ENCODE results near the gene USP9Y. TPM values are rescaled to one million over a fixed set of nuclear protein-coding genes. Genes with fewer than 3 reads are reported as not detected.

The USP9Y gene
- total RNA-seq, 2 experiments from 2014 or later = 33.2 to 36.0 TPM

- Mint-ChIP-seq H3K4me1 (peaks cover 1% of the 10 kb centered on the region), H3K36me3 (peaks cover 21% of the 10 kb centered on the region), H3K27ac (no peak overlapping the region), H3K9me3 (no peaks in the 10 kb centered on the region), H3K4me3 (no peak overlapping the region), H3K27me3 (no peaks in the 10 kb centered on the region)
- DNase-seq (no peak), ATAC-seq (ENCODE audit: low read depth) (no peak)
- POLR2A ChIA-PET = no interaction called here
These were observed 32.6 kb downstream of the USP9Y start for GRCh38 chrY:12733625-12734024.

- no peak for DNase-seq
- POLR2A ChIA-PET = no interaction called here
- no peak overlapping the region for H3K4me3 Mint-ChIP-seq
- no peak overlapping the region for H3K27ac Mint-ChIP-seq
- H3K9me3 Mint-ChIP-seq = no peaks in the 10 kb centered on the region
- H3K4me1 Mint-ChIP-seq = peaks cover 1% of the 10 kb centered on the region
- no peak for ATAC-seq (ENCODE audit: low read depth)
- H3K27me3 Mint-ChIP-seq = no peaks in the 10 kb centered on the region
- H3K36me3 Mint-ChIP-seq = peaks cover 20% of the 10 kb centered on the region
These were observed 33.0 kb downstream of the USP9Y start for GRCh38 chrY:12734051-12734450.

GRCh38 chrY:12741414-12741813, 40.4 kb downstream of the USP9Y start:
- H3K4me3 Mint-ChIP-seq = no peak overlapping the region
- no peak overlapping the region for H3K27ac Mint-ChIP-seq
- POLR2A ChIA-PET = no interaction called here
- no peaks in the 10 kb centered on the region for H3K9me3 Mint-ChIP-seq
- H3K4me1 Mint-ChIP-seq = no peaks in the 10 kb centered on the region
- H3K36me3 Mint-ChIP-seq = peaks cover 15% of the 10 kb centered on the region
- no peak for ATAC-seq (ENCODE audit: low read depth)
- H3K27me3 Mint-ChIP-seq = no peaks in the 10 kb centered on the region
- DNase-seq = no peak

- DNase-seq = no peak
- no peaks in the 10 kb centered on the region for H3K4me1 Mint-ChIP-seq
- H3K27me3 Mint-ChIP-seq = no peaks in the 10 kb centered on the region
- H3K9me3 Mint-ChIP-seq = no peaks in the 10 kb centered on the region
- no peak for ATAC-seq (ENCODE audit: low read depth)
- no peak overlapping the region for H3K4me3 Mint-ChIP-seq
- H3K27ac Mint-ChIP-seq = no peak overlapping the region
- POLR2A ChIA-PET = no interaction called here
- peaks cover 19% of the 10 kb centered on the region for H3K36me3 Mint-ChIP-seq
These were observed 41.7 kb downstream of the USP9Y start for GRCh38 chrY:12742725-12743124.

GRCh38 chrY:12744091-12744490, 43.1 kb downstream of the USP9Y start:
- no peak overlapping the region for H3K4me3 Mint-ChIP-seq
- H3K4me1 Mint-ChIP-seq = no peaks in the 10 kb centered on the region
- no peak overlapping the region for H3K27ac Mint-ChIP-seq
- no peaks in the 10 kb centered on the region for H3K9me3 Mint-ChIP-seq
- H3K36me3 Mint-ChIP-seq = peaks cover 17% of the 10 kb centered on the region
- POLR2A ChIA-PET = no interaction called here
- ATAC-seq (ENCODE audit: low read depth) = no peak
- DNase-seq = no peak
- H3K27me3 Mint-ChIP-seq = no peaks in the 10 kb centered on the region

- H3K27me3 Mint-ChIP-seq = no peaks in the 10 kb centered on the region
- DNase-seq (no peak), ATAC-seq (ENCODE audit: low read depth) (no peak)
- H3K27ac Mint-ChIP-seq = no peak overlapping the region
- no peaks in the 10 kb centered on the region for H3K4me1 Mint-ChIP-seq
- H3K4me3 Mint-ChIP-seq = no peak overlapping the region
- POLR2A ChIA-PET = no interaction called here
- peaks cover 13% of the 10 kb centered on the region for H3K36me3 Mint-ChIP-seq
- peaks cover 1% of the 10 kb centered on the region for H3K9me3 Mint-ChIP-seq
These were observed 48.3 kb downstream of the USP9Y start for GRCh38 chrY:12749293-12749692.

- no peaks in the 10 kb centered on the region for H3K27me3 Mint-ChIP-seq
- POLR2A ChIA-PET = no interaction called here
- H3K4me3 Mint-ChIP-seq = no peak overlapping the region
- no peak overlapping the region for H3K27ac Mint-ChIP-seq
- peaks cover 16% of the 10 kb centered on the region for H3K36me3 Mint-ChIP-seq
- peaks cover 1% of the 10 kb centered on the region for H3K9me3 Mint-ChIP-seq
- peaks cover 2% of the 10 kb centered on the region for H3K4me1 Mint-ChIP-seq
- DNase-seq (no peak), ATAC-seq (ENCODE audit: low read depth) (no peak)
These were observed 51.8 kb downstream of the USP9Y start for GRCh38 chrY:12752856-12753255.

GRCh38 chrY:12756021-12756420, 55.0 kb downstream of the USP9Y start:
- Mint-ChIP-seq H3K4me3 (no peak overlapping the region), H3K36me3 (peaks cover 14% of the 10 kb centered on the region), H3K9me3 (no peaks in the 10 kb centered on the region), H3K27me3 (no peaks in the 10 kb centered on the region), H3K4me1 (peaks cover 2% of the 10 kb centered on the region), H3K27ac (no peak overlapping the region)
- POLR2A ChIA-PET = no interaction called here
- ATAC-seq (ENCODE audit: low read depth) = no peak
- no peak for DNase-seq

- H3K36me3 Mint-ChIP-seq = peaks cover 11% of the 10 kb centered on the region
- no peaks in the 10 kb centered on the region for H3K9me3 Mint-ChIP-seq
- H3K4me1 Mint-ChIP-seq = peaks cover 1% of the 10 kb centered on the region
- no peak for ATAC-seq (ENCODE audit: low read depth)
- POLR2A ChIA-PET = no interaction called here
- no peak overlapping the region for H3K4me3 Mint-ChIP-seq
- no peak for DNase-seq
- H3K27ac Mint-ChIP-seq = no peak overlapping the region
- no peaks in the 10 kb centered on the region for H3K27me3 Mint-ChIP-seq
These were observed 64.9 kb downstream of the USP9Y start for GRCh38 chrY:12765976-12766375.

GRCh38 chrY:12784521-12784920, 83.5 kb downstream of the USP9Y start:
- no peak for DNase-seq
- Mint-ChIP-seq H3K4me1 (no peaks in the 10 kb centered on the region), H3K9me3 (no peaks in the 10 kb centered on the region), H3K27ac (no peak overlapping the region), H3K4me3 (no peak overlapping the region), H3K36me3 (peaks cover 14% of the 10 kb centered on the region), H3K27me3 (no peaks in the 10 kb centered on the region)
- POLR2A ChIA-PET = no interaction called here
- ATAC-seq (ENCODE audit: low read depth) = no peak

GRCh38 chrY:12793999-12794398, 93.0 kb downstream of the USP9Y start:
- Mint-ChIP-seq H3K4me1 (peaks cover 3% of the 10 kb centered on the region), H3K4me3 (no peak overlapping the region), H3K9me3 (no peaks in the 10 kb centered on the region), H3K36me3 (peaks cover 32% of the 10 kb centered on the region), H3K27me3 (no peaks in the 10 kb centered on the region), H3K27ac (no peak overlapping the region)
- ATAC-seq (ENCODE audit: low read depth) (no peak), DNase-seq (no peak)
- POLR2A ChIA-PET = no interaction called here

- no peak for ATAC-seq (ENCODE audit: low read depth)
- Mint-ChIP-seq H3K36me3 (peaks cover 8% of the 10 kb centered on the region), H3K4me3 (no peak overlapping the region), H3K27ac (no peak overlapping the region), H3K4me1 (peaks cover 2% of the 10 kb centered on the region), H3K27me3 (no peaks in the 10 kb centered on the region), H3K9me3 (no peaks in the 10 kb centered on the region)
- POLR2A ChIA-PET = no interaction called here
- DNase-seq = no peak
These were observed 107.0 kb downstream of the USP9Y start for GRCh38 chrY:12808046-12808445.

GRCh38 chrY:12809034-12809433, 108.0 kb downstream of the USP9Y start:
- Mint-ChIP-seq H3K9me3 (no peaks in the 10 kb centered on the region), H3K36me3 (peaks cover 10% of the 10 kb centered on the region), H3K4me3 (no peak overlapping the region), H3K27me3 (no peaks in the 10 kb centered on the region), H3K4me1 (peaks cover 2% of the 10 kb centered on the region), H3K27ac (no peak overlapping the region)
- no peak for ATAC-seq (ENCODE audit: low read depth)
- POLR2A ChIA-PET = no interaction called here
- DNase-seq = no peak

GRCh38 chrY:12823408-12823807, 122.4 kb downstream of the USP9Y start:
- POLR2A ChIA-PET = no interaction called here
- H3K36me3 Mint-ChIP-seq = peaks cover 8% of the 10 kb centered on the region
- no peaks in the 10 kb centered on the region for H3K9me3 Mint-ChIP-seq
- DNase-seq = no peak
- H3K27ac Mint-ChIP-seq = no peak overlapping the region
- H3K27me3 Mint-ChIP-seq = no peaks in the 10 kb centered on the region
- no peak for ATAC-seq (ENCODE audit: low read depth)
- H3K4me1 Mint-ChIP-seq = peaks cover 1% of the 10 kb centered on the region
- H3K4me3 Mint-ChIP-seq = no peak overlapping the region

- POLR2A ChIA-PET = no interaction called here
- Mint-ChIP-seq H3K36me3 (peaks cover 9% of the 10 kb centered on the region), H3K4me3 (no peak overlapping the region), H3K4me1 (no peaks in the 10 kb centered on the region), H3K27ac (no peak overlapping the region), H3K9me3 (no peaks in the 10 kb centered on the region), H3K27me3 (no peaks in the 10 kb centered on the region)
- DNase-seq (no peak), ATAC-seq (ENCODE audit: low read depth) (no peak)
These were observed 125.8 kb downstream of the USP9Y start for GRCh38 chrY:12826791-12827190.
